CD14-positive monocyte (primary cell): Measurements from ENCODE around the gene FAM13A. TPM values are rescaled to one million over a fixed set of nuclear protein-coding genes. Genes with fewer than 3 reads are reported as not detected.

ENCODE experiments used
- DNase-seq, 3 donors: peaks; one replicate each; pipeline ENCODE4 v3.0.0-alpha.2; 2011 to 2022
- H2AFZ ChIP-seq: 2 replicates; pipeline ENCODE4 v1.6.0; 2012; ENCODE audit warnings: mild to moderate bottlenecking, low read depth, low read length, inconsistent platforms; ENCODE audit not compliant: insufficient read depth, poor library complexity, severe bottlenecking
- H3K27ac ChIP-seq, 2 donors: 1 replicate in 1 of 2; 2 replicates in 1 of 2; pipeline ENCODE4 v1.5.1; 2012 to 2013; ENCODE audit warnings: low read length in 2 of 2, control low read depth in 1 of 2, inconsistent platforms in 1 of 2, low read depth in 1 of 2, mild to moderate bottlenecking in 1 of 2
- H3K27me3 ChIP-seq, 2 donors: one replicate each; pipeline versions ENCODE4 v1.6.0 to v1.6.1; 2011 to 2013; ENCODE audit warnings: low read length in 2 of 2; ENCODE audit not compliant: control insufficient read depth in 2 of 2, insufficient read depth in 2 of 2
- H3K36me3 ChIP-seq, 2 donors: replicated peaks in 1 of 2; 1 replicate in 1 of 2; 2 replicates in 1 of 2; pipeline versions ENCODE4 v1.5.1 to v1.6.1; 2012 to 2013; ENCODE audit warnings: low read length in 2 of 2, control low read depth in 1 of 2, inconsistent platforms in 1 of 2, mild to moderate bottlenecking in 1 of 2; ENCODE audit not compliant: insufficient read depth in 2 of 2, control insufficient read depth in 1 of 2
- H3K4me1 ChIP-seq, 2 donors: 1 replicate in 1 of 2; 2 replicates in 1 of 2; pipeline versions ENCODE4 v1.5.1 to v1.6.1; 2012 to 2013; ENCODE audit warnings: low read length in 2 of 2, control low read depth in 1 of 2, inconsistent platforms in 1 of 2, mild to moderate bottlenecking in 1 of 2, moderate library complexity in 1 of 2; ENCODE audit not compliant: insufficient read depth in 2 of 2, control insufficient read depth in 1 of 2
- H3K4me2 ChIP-seq: replicated peaks from 2 replicates; pipeline ENCODE3; 2012; ENCODE audit warnings: low read length, moderate library complexity, mild to moderate bottlenecking; ENCODE audit not compliant: poor library complexity, severe bottlenecking; ENCODE audit errors: extremely low read depth
- H3K4me3 ChIP-seq, 3 experiments: fragments of 200-600 bp in 1 of 3; sonication (generic) in 1 of 3; replicated peaks in 1 of 3; 1 replicate in 2 of 3; 2 replicates in 1 of 3; pipeline ENCODE4 v1.5.1; 2011 to 2013; ENCODE audit warnings: low read length in 3 of 3, mild to moderate bottlenecking in 3 of 3, control low read depth in 2 of 3, low read depth in 2 of 3, inconsistent platforms in 1 of 3, moderate library complexity in 1 of 3
- H3K79me2 ChIP-seq: 2 replicates; pipeline ENCODE4 v1.6.0; 2012; ENCODE audit warnings: mild to moderate bottlenecking, control low read depth, inconsistent platforms, low read length, moderate library complexity; ENCODE audit not compliant: insufficient read depth
- H3K9ac ChIP-seq: 2 replicates; pipeline ENCODE4 v1.6.0; 2017; ENCODE audit warnings: low read length, mild to moderate bottlenecking; ENCODE audit not compliant: insufficient read depth, poor library complexity, severe bottlenecking
- H3K9me3 ChIP-seq, 2 donors: replicated peaks in 1 of 2; 1 replicate in 1 of 2; 2 replicates in 1 of 2; pipeline versions ENCODE4 v1.5.1 to v1.6.1; 2012 to 2013; ENCODE audit warnings: low read length in 2 of 2, control low read depth in 1 of 2; ENCODE audit not compliant: control insufficient read depth in 1 of 2, insufficient read depth in 1 of 2
- H4K20me1 ChIP-seq: 2 replicates; pipeline ENCODE4 v1.6.0; 2012; ENCODE audit warnings: mild to moderate bottlenecking, low read length, control low read depth, moderate library complexity; ENCODE audit not compliant: insufficient read depth
- H3K27ac Mint-ChIP-seq, 7 donors: one replicate each; pipeline ENCODE4 v1.8.0; 2020; ENCODE audit warnings: mild to moderate bottlenecking in 7 of 7, mixed read lengths in 7 of 7, moderate library complexity in 6 of 7, inconsistent platforms in 2 of 7
- H3K27me3 Mint-ChIP-seq, 3 donors: one replicate each; pipeline ENCODE4 v1.8.0; 2021 to 2022; ENCODE audit warnings: low read depth in 3 of 3, mild to moderate bottlenecking in 3 of 3, mixed read lengths in 3 of 3, moderate library complexity in 3 of 3, inconsistent platforms in 1 of 3
- H3K36me3 Mint-ChIP-seq, 2 donors: one replicate each; pipeline ENCODE4 v1.8.0; 2020; ENCODE audit warnings: mixed read lengths in 2 of 2, inconsistent platforms in 1 of 2, mild to moderate bottlenecking in 1 of 2
- H3K4me1 Mint-ChIP-seq: one replicate; pipeline ENCODE4 v1.8.0; 2020; ENCODE audit warnings: mild to moderate bottlenecking, mixed read lengths
- H3K4me3 Mint-ChIP-seq, 2 donors: one replicate each; pipeline ENCODE4 v1.8.0; 2020; ENCODE audit warnings: mild to moderate bottlenecking in 2 of 2, mixed read lengths in 2 of 2, moderate library complexity in 1 of 2
- H3K9me3 Mint-ChIP-seq, 7 donors: one replicate each; pipeline ENCODE4 v1.8.0; 2020 to 2022; ENCODE audit warnings: mixed read lengths in 7 of 7, mild to moderate bottlenecking in 6 of 7, moderate library complexity in 6 of 7, inconsistent platforms in 2 of 7
- CTCF ChIP-seq: fragments of 200-600 bp; IDR thresholded peaks from one replicate; pipeline ENCODE4 v1.8.0; 2022; ENCODE audit warnings: antibody characterized with exemption, mild to moderate bottlenecking
- WGBS: methylation state at CpG from one replicate; pipeline ENCODE4 v1.1.5; 2013; ENCODE audit warnings: missing lambda C conversion rate; ENCODE audit not compliant: insufficient coverage; 5-methylcytosine and 5-hydroxymethylcytosine counted together
- intact Hi-C, 2 donors: fragments of 100-400 bp; cut with micrococcal nuclease; formaldehyde crosslinking; loops; one replicate each; pipeline versions ENCODE4 v1.15.0 to v1.15.1; 2023
- polyA plus RNA-seq, 3 donors: library from polyadenylated mRNA; depleted of rRNA in 1 of 3; unstranded in 2 of 3; stranded (reverse) in 1 of 3; fragments of 300-500 nt in 2 of 3; fragments of >200 nt in 1 of 3; fragmentation: Illumina TruSeq in 2 of 3; gene quantifications; 1 replicate in 2 of 3; 2 replicates in 1 of 3; pipeline ENCODE4 v1.2.3, GENCODE V29; 2012 to 2021

FAM13A gene
- polyA plus RNA-seq, 3 donors: 5.3 to 20.0 (median 6.5) TPM

- Histone ChIP-seq H3K27ac (peak overlapping the region in 1 of 2 donors; percentile 82), H3K79me2 (no peaks in the 10 kb centered on the region), H3K9ac (no peak overlapping the region), H3K36me3 (no peaks in the 10 kb centered on the region), H3K9me3 (no peaks in the 10 kb centered on the region), H3K4me1 (peaks cover 43 to 59% of the 10 kb centered on the region in 2 donors), H2AFZ (peak overlapping the region; percentile 11), H4K20me1 (no peaks in the 10 kb centered on the region), H3K4me2 (peak overlapping the region; percentile 38), H3K4me3 (peak overlapping the region in 1 of 3 experiments; percentile 12), H3K27me3 (no peaks in the 10 kb centered on the region)
- peaks cover 50% of the 10 kb centered on the region for H3K4me1 Mint-ChIP-seq
- TF ChIP-seq CTCF: no peak
- WGBS: no CpG with 5 or more reads among the region's 2 CpGs
- peaks cover 5 to 6% of the 10 kb centered on the region in 2 donors for H3K36me3 Mint-ChIP-seq
- H3K4me3 Mint-ChIP-seq: no peak overlapping the region
- H3K9me3 Mint-ChIP-seq: peaks cover 0 to 4% (median 3%) of the 10 kb centered on the region in 7 donors
- H3K27ac Mint-ChIP-seq: peak overlapping the region; percentile 57 to 90 (median 82)
- no peaks in the 10 kb centered on the region for H3K27me3 Mint-ChIP-seq
- intact Hi-C loops: loop anchor here in 1 of 2 donors (10.0 kb wide), 1 partner anchor 139 kb away; no protein-coding TSS in a partner anchor
- peak; percentile 44 to 68 (median 46) for DNase-seq
These were observed 93.2 kb downstream of the FAM13A start for GRCh38 chr4:88963817-88964216.

DNA sequence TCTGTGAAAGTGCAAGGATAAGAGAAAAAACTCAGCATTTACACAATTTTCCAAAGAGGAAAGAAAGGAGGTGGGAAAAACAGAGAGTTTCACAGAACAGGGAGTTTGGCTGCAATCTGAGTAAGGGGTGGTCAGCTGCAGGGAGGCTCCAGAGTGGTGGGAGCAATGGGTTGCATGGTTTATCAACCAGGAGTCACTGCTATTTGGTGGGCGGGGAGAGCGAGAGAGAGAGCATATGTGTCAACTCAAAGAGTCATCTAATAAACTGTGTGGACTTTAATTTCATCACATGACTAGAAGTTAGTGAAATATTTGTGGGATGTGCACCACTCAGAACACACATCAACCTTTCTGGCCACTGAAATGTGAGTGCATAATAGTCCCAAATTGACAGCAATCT lies 94.6 kb downstream of the FAM13A start:
- H3K4me1 Mint-ChIP-seq: peaks cover 65% of the 10 kb centered on the region
- peak overlapping the region in 1 of 7 donors; percentile 35 for H3K27ac Mint-ChIP-seq
- Histone ChIP-seq H3K9me3 (no peaks in the 10 kb centered on the region), H3K36me3 (no peaks in the 10 kb centered on the region), H3K4me2 (no peak overlapping the region), H2AFZ (peak overlapping the region; percentile 17), H3K27ac (peak overlapping the region in 1 of 2 donors; percentile 44), H3K4me3 (no peak overlapping the region), H3K9ac (no peak overlapping the region), H4K20me1 (no peaks in the 10 kb centered on the region), H3K27me3 (no peaks in the 10 kb centered on the region), H3K79me2 (no peaks in the 10 kb centered on the region), H3K4me1 (peaks cover 57 to 73% of the 10 kb centered on the region in 2 donors)
- peaks cover 0 to 4% (median 3%) of the 10 kb centered on the region in 7 donors for H3K9me3 Mint-ChIP-seq
- H3K4me3 Mint-ChIP-seq: no peak overlapping the region
- no peaks in the 10 kb centered on the region for H3K27me3 Mint-ChIP-seq
- DNase-seq: no peak
- intact Hi-C loops: loop anchor here in 1 of 2 donors (10.0 kb wide), 1 partner anchor 138 kb away; no protein-coding TSS in a partner anchor
- H3K36me3 Mint-ChIP-seq: peaks cover 6 to 8% of the 10 kb centered on the region in 2 donors
- WGBS: no CpG with 5 or more reads among the region's 2 CpGs
- no peak for TF ChIP-seq CTCF
